GM08714 (cell line): Measurements from ENCODE around the gene PRCP.
"Not testable (repeated sequence)": the region's sequence is repeated elsewhere in the genome, so short reads cannot be mapped to it uniquely, and the experiment has no call there.

Experiments used
- H3K4me3 ChIP-seq: fragments of 200-500 bp; sonication (Bioruptor generic); 2 replicates; pipeline ENCODE4 v1.5.1; 2014; ENCODE audit warnings: mild to moderate bottlenecking, low read length, inconsistent platforms
- ZNF274 ChIP-seq: IDR thresholded peaks from 2 replicates; pipeline ENCODE4 v1.6.1; 2012; ENCODE audit warnings: mild to moderate bottlenecking, low read depth, low read length

PRCP gene

GRCh38 chr11:82900277-82901164 is at the start of gene PRCP:
Gene PRCP (minus strand): TSS chr11:82900430. CDS start chr11:82900402, 28 bp downstream.
- no peak for TF ChIP-seq ZNF274
- H3K4me3 ChIP-seq = peak within 1 kb of the TSS; percentile 63

- no peak overlapping the region for H3K4me3 ChIP-seq
- no peak for TF ChIP-seq ZNF274
Measured at GRCh38 chr11:82949352-82949751, 49.1 kb upstream of the PRCP start.

GRCh38 chr11:82945682-82946081 is 45.5 kb upstream of the PRCP start:
- H3K4me3 ChIP-seq = no peak overlapping the region
- TF ChIP-seq ZNF274 = no peak

GRCh38 chr11:82945041-82945440 is 44.8 kb upstream of the PRCP start:
- H3K4me3 ChIP-seq = not testable (repeated sequence)

- TF ChIP-seq ZNF274 = no peak
- no peak overlapping the region for H3K4me3 ChIP-seq
Measured at GRCh38 chr11:82944198-82944597, 44.0 kb upstream of the PRCP start.

GRCh38 chr11:82943430-82943829 is 43.2 kb upstream of the PRCP start:
- H3K4me3 ChIP-seq = not testable (repeated sequence)

GRCh38 chr11:82942376-82942775 is 42.1 kb upstream of the PRCP start:
- TF ChIP-seq ZNF274 = no peak

GRCh38 chr11:82939456-82939855 is 39.2 kb upstream of the PRCP start:
- H3K4me3 ChIP-seq = no peak overlapping the region

More at GRCh38 chr11:82942376-82942775, 42.1 kb upstream of the PRCP start:
- H3K4me3 ChIP-seq = no peak overlapping the region

GRCh38 chr11:82937554-82937953 is 37.3 kb upstream of the PRCP start:
- no peak overlapping the region for H3K4me3 ChIP-seq
- TF ChIP-seq ZNF274 = no peak

More at GRCh38 chr11:82939456-82939855, 39.2 kb upstream of the PRCP start:
- TF ChIP-seq ZNF274 = no peak

GRCh38 chr11:82936261-82936660 is 36.0 kb upstream of the PRCP start:
- TF ChIP-seq ZNF274 = no peak
- H3K4me3 ChIP-seq = no peak overlapping the region

GRCh38 chr11:82932564-82932963 is 32.3 kb upstream of the PRCP start:
- no peak for TF ChIP-seq ZNF274
- no peak overlapping the region for H3K4me3 ChIP-seq

GRCh38 chr11:82930734-82931133 is 30.5 kb upstream of the PRCP start:
- TF ChIP-seq ZNF274 = no peak
- no peak overlapping the region for H3K4me3 ChIP-seq

GRCh38 chr11:82930229-82930628 is 30.0 kb upstream of the PRCP start:
- no peak for TF ChIP-seq ZNF274
- no peak overlapping the region for H3K4me3 ChIP-seq

GRCh38 chr11:82929121-82929520 is 28.9 kb upstream of the PRCP start:
- H3K4me3 ChIP-seq = no peak overlapping the region
- no peak for TF ChIP-seq ZNF274

GRCh38 chr11:82927264-82927880 is 27.1 kb upstream of the PRCP start:
- TF ChIP-seq ZNF274 = no peak

More at GRCh38 chr11:82927264-82927880, 27.1 kb upstream of the PRCP start:
- H3K4me3 ChIP-seq = no peak overlapping the region
